GM12892 (cell line): ENCODE results near the gene LRP2.

Experiments
- POLR2A ChIP-seq: IDR thresholded peaks from 2 replicates; pipeline ENCODE4 v1.6.1; 2011; ENCODE audit warnings: low read depth, low read length, control low read depth
- TAF1 ChIP-seq: IDR thresholded peaks from 2 replicates; pipeline ENCODE4 v1.6.1; 2011; ENCODE audit warnings: low read depth, mild to moderate bottlenecking, control low read depth, low read length, borderline replicate concordance

- TF ChIP-seq POLR2A (no peak), TAF1 (no peak)
Measured at GRCh38 chr2:169275696-169276444, 86.5 kb downstream of the LRP2 start.
